GM18511 (cell line): ENCODE data around the gene TLL2.

Experiments
- ATAC-seq: cut with Tn5 transposase; IDR thresholded peaks from one replicate; pipeline ENCODE4 v1.9.1; 2021; ENCODE audit warnings: mild to moderate bottlenecking, moderate library complexity; ENCODE audit not compliant: unreplicated experiment

Gene TLL2

GRCh38 chr10:96334616-96335526, 178.9 kb downstream of the TLL2 start:
- no peak for ATAC-seq

DNA sequence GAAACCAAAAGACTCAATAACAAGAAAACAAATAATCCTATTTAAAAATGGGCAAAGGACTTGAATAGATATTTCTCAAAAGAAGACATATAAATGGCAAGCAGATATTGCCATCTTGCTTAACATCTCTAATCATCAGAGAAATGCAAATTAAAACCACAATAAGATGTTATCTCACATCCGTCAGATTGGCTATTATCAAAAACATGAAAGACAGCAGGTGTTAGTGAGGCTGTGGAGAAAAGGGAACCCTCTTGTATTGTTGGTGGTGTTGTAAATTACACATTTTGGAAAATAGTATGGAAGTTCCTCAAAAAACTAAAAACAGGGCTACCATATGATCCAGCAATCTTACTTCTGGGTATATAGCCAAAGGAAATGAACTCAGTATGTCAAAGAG, 180.6 kb downstream of the TLL2 start:
- ATAC-seq = no peak

GRCh38 chr10:96327462-96327861, 186.3 kb downstream of the TLL2 start:
- no peak for ATAC-seq

DNA sequence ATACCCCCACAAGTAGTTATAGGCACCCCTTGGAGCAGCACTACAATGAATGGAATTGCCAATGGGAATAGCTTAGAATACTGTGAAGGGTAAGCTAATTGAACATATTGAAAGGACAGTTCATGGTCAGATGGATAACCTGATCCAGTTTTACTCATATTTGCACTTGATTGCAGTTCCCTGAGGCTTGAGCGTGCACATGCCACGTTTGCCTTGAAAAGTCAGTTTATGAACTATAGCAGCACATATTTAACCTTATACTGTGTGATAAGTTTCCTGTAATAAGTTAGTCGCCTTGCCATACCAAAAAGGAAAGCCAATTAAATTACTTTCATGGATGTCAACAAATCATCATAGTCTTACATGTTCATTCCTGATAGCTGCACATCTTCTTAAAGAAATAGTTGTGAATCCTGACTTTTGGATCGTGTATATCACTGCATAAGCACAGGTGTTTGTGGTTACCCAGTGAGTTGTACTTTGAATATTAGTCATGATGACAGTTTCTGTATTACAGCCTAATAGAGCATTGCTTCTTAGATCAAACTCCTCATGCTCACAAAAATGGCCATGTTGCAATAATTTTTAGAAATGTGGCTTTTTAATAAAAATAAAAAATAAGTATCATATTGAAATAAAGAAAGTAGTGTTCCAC, 187.9 kb downstream of the TLL2 start:
- peak; percentile 98 for ATAC-seq

DNA sequence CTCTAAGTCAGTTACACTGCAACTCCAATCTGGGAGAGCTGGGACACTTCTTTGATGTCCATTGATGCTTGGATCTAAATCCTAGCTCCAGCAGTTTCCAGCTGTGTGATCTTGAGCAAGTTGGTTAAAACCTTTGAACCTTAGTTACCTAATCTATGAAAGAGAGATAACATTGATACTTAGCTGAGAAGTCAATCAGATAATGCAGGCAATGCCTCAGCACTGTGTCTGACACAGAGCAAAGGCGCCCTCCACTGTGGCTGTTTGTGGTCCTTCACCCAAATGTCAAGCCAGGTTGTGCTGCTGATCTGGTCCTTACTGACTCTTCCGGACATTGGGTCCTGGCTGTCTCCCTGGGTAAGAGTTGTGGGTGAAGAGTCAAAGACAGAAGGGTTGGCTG, 189.3 kb downstream of the TLL2 start:
- ATAC-seq = no peak

DNA sequence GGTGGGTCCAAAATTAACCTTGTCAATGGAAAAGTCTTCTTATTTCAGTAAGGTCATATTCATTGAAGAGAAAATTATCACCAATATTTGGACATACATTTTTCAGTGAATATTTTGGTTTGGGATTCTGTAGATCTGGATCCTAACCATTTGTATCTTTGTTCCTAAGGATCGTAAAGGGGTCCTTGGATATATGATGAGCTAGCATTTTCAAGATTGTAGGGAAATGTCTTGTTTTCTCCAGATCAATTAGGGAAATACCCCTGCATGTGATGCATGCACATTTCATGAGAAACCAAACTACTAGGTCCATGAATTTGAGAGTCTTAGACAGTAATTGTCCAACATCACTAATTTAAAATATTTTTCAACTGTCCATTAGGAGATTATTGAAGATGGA, 191.5 kb downstream of the TLL2 start:
- no peak for ATAC-seq

DNA sequence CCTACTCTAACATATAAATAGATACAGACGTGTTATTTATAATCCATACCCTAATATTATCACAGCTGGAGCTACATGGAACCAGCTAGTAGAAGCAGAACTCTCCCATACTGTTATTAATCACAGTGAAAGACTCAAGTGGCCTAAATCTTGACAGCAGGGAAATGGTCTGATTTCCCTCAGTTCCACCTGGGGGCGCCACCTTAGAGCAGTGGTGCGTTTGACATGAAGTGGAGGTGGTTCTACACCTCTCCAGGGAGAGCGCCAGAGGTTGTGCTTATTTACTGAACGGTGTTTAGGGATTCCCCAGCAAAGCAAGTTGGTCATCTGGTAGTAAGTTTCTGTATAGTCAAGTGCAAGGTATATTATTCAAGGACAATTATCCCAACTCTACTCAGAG, 191.9 kb downstream of the TLL2 start:
- ATAC-seq = no peak

- ATAC-seq = no peak
These were observed 193.8 kb downstream of the TLL2 start for GRCh38 chr10:96319754-96320474.

DNA sequence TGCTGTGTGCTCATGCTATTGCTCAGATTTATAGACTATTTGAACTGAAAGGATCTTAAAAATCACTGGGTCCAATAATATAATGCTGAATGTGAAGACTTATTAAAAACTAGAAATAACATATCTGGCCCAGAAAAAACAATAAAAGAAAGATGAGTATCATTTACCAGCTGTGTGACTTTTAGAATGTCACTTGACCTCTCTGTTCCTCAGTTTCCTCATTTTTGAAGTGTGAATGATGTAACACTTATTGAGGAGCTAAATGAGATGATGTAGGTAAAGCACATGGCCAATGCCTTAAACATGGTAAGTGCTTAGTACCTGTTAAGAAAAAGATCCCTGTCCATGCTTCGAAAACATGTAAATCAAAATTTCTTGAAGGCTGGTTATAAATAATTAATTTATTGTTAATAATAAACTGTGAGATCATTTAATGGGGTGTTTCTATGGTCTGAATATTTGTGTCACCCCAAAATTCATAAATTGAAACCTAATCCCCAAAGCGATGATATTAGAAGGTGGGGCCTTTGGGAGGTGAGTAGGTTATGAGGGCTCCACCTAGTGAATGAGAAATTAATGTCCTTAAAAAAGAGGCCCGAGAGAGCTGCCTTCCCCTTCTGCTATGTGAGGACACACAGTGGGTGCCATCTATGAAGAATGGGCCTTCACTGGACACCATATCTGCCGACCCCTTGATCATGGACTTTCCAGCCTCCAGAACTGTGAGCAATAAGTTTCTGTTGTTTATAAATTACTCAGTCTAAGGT, 196.5 kb downstream of the TLL2 start:
- ATAC-seq = no peak
